Activated B cell treated with CpG ODN at 0.5 μM for 24 hours (primary cell): Measurements from ENCODE around the gene ITIH4. TPM values are rescaled to one million over a fixed set of nuclear protein-coding genes. Genes with fewer than 3 reads are reported as not detected.

Source experiments
- ATAC-seq: fragments of 200-7000 bp; cut with Tn5 transposase; one replicate; pipeline ENCODE4 v1.10.0; 2021; ENCODE audit warnings: low read depth, mild to moderate bottlenecking, moderate library complexity
- CTCF ChIA-PET: fragments of 350-600 bp; sonication (Branson Sonifier 250); formaldehyde crosslinking; loops from one replicate; lab custom pipeline; 2021; ENCODE audit warnings: antibody characterized with exemption; lab: Charles Lee
- POLR2A ChIA-PET: fragments of 350-600 bp; sonication (Branson Sonifier 250); formaldehyde crosslinking; loops from one replicate; lab custom pipeline; 2021; ENCODE audit warnings: antibody characterized with exemption; lab: Charles Lee
- DNase-seq: peaks from one replicate; pipeline ENCODE4 v3.0.0; 2022
- H3K27ac Mint-ChIP-seq: one replicate; pipeline ENCODE4 v1.8.0; 2020; ENCODE audit warnings: mixed read lengths
- H3K27me3 Mint-ChIP-seq: one replicate; pipeline ENCODE4 v1.8.0; 2021; ENCODE audit warnings: mixed read lengths
- H3K36me3 Mint-ChIP-seq: one replicate; pipeline ENCODE4 v1.8.0; 2021; ENCODE audit warnings: low read depth, mixed read lengths
- H3K4me1 Mint-ChIP-seq: one replicate; pipeline ENCODE4 v1.8.0; 2021; ENCODE audit warnings: mixed read lengths
- H3K4me3 Mint-ChIP-seq: one replicate; pipeline ENCODE4 v1.8.0; 2020; ENCODE audit warnings: mild to moderate bottlenecking, mixed read lengths
- H3K9me3 Mint-ChIP-seq: one replicate; pipeline ENCODE4 v1.8.0; 2020; ENCODE audit warnings: mixed read lengths
- CTCF ChIP-seq: fragments of 200-600 bp; IDR thresholded peaks from one replicate; pipeline ENCODE4 v1.8.0; 2022; ENCODE audit warnings: antibody characterized with exemption, mild to moderate bottlenecking
- intact Hi-C: fragments of 100-400 bp; cut with micrococcal nuclease; formaldehyde crosslinking; loops from one replicate; pipeline ENCODE4 v1.15.1; 2024
- total RNA-seq: library from RNA; stranded (reverse); gene quantifications from 2 replicates; pipeline ENCODE4 v1.2.3, GENCODE V29; 2022

ITIH4 gene
- total RNA-seq, 1 donor from 2014 or later: 15.7 TPM

GRCh38 chr3:52774066-52774713, 56.3 kb downstream of the ITIH4 start:
- TF ChIP-seq CTCF: no peak
- peaks cover 22% of the 10 kb centered on the region for H3K4me1 Mint-ChIP-seq
- peaks cover 2% of the 10 kb centered on the region for H3K36me3 Mint-ChIP-seq
- DNase-seq (no peak), ATAC-seq (no peak)
- CTCF ChIA-PET: no interaction called here
- POLR2A ChIA-PET: interaction anchor here (0.7 kb wide), 1 partner anchor 219 kb away, joined by 6 read pairs; no protein-coding TSS in a partner anchor
- intact Hi-C loops: loop anchor here (5.0 to 10.0 kb wide), 2 partner anchors 43 to 239 kb away; partner anchors contain the start of genes NT5DC2 and UQCC5
- H3K9me3 Mint-ChIP-seq: no peaks in the 10 kb centered on the region
- no peak overlapping the region for H3K4me3 Mint-ChIP-seq
- no peak overlapping the region for H3K27ac Mint-ChIP-seq
- no peaks in the 10 kb centered on the region for H3K27me3 Mint-ChIP-seq

GRCh38 chr3:52773361-52774065, 57.0 kb downstream of the ITIH4 start:
- ChIA-PET POLR2A (interaction anchor here (0.7 kb wide), 2 partner anchors 20 to 219 kb away, joined by 6 to 10 read pairs; no protein-coding TSS in a partner anchor), CTCF (no interaction called here)
- Mint-ChIP-seq H3K27ac (no peak overlapping the region), H3K9me3 (no peaks in the 10 kb centered on the region), H3K36me3 (peaks cover 2% of the 10 kb centered on the region), H3K4me3 (no peak overlapping the region), H3K27me3 (no peaks in the 10 kb centered on the region), H3K4me1 (peaks cover 17% of the 10 kb centered on the region)
- DNase-seq (no peak), ATAC-seq (no peak)
- intact Hi-C loops: loop anchor here (5.0 to 10.0 kb wide), 2 partner anchors 44 to 239 kb away; partner anchors contain the start of genes NT5DC2 and UQCC5
- no peak for TF ChIP-seq CTCF

DNA sequence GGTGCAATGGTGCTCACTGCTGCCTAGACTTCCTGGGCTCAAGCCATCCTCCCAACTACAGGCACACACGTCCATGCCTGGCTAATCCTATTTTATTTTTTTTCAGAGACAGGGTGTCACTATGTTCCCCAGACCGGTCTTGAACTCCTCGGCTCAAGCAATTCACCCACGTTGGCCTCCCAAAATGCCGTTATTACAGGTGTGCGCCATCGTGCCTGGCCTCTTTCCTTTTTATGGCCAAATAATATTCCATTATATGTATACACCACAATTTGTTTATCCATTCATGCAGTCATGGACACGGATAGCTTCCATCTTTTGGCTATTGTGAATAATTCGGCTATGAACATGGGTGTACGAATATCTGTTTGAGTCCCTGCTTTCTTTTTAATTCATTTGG, 58.8 kb downstream of the ITIH4 start:
- ChIA-PET CTCF (no interaction called here), POLR2A (interaction anchor here (0.6 to 2.2 kb wide), 9 partner anchors 8 to 576 kb away, joined by 3 to 44 read pairs (median 5); partner anchors contain the start of genes DCP1A and SFMBT1)
- no peak for TF ChIP-seq CTCF
- H3K4me1 Mint-ChIP-seq: peaks cover 17% of the 10 kb centered on the region
- H3K27me3 Mint-ChIP-seq: no peaks in the 10 kb centered on the region
- H3K27ac Mint-ChIP-seq: peak overlapping the region; percentile 95
- H3K36me3 Mint-ChIP-seq: peaks cover 12% of the 10 kb centered on the region
- peak overlapping the region; percentile 94 for H3K4me3 Mint-ChIP-seq
- no peak for ATAC-seq
- no peaks in the 10 kb centered on the region for H3K9me3 Mint-ChIP-seq
- intact Hi-C loops: loop anchor here (1.0 to 10.0 kb wide), 7 partner anchors 8 to 275 kb away; partner anchors contain the start of genes NT5DC2, PBRM1, SFMBT1 and SPCS1
- DNase-seq: no peak

- no peak for DNase-seq
- peak overlapping the region; percentile 94 for H3K4me3 Mint-ChIP-seq
- intact Hi-C loops: loop anchor here (1.0 to 10.0 kb wide), 7 partner anchors 8 to 275 kb away; partner anchors contain the start of genes NT5DC2, PBRM1, SFMBT1 and SPCS1
- peaks cover 15% of the 10 kb centered on the region for H3K36me3 Mint-ChIP-seq
- H3K9me3 Mint-ChIP-seq: no peaks in the 10 kb centered on the region
- H3K27me3 Mint-ChIP-seq: no peaks in the 10 kb centered on the region
- ATAC-seq: peak; percentile 4
- TF ChIP-seq CTCF: no peak
- POLR2A ChIA-PET: interaction anchor here (0.6 to 2.2 kb wide), 13 partner anchors 8 to 576 kb away, joined by 3 to 44 read pairs (median 4); partner anchors contain the start of genes DCP1A, GLYCTK, SFMBT1 and TLR9
- H3K4me1 Mint-ChIP-seq: peaks cover 17% of the 10 kb centered on the region
- peak overlapping the region; percentile 95 for H3K27ac Mint-ChIP-seq
- CTCF ChIA-PET: interaction anchor here (1.1 kb wide), 1 partner anchor 27 kb away, joined by 4 read pairs; no protein-coding TSS in a partner anchor
These were observed 59.2 kb downstream of the ITIH4 start for GRCh38 chr3:52771334-52771681.
